NCI-H226 (cell line): ENCODE results near the gene TTLL11.
"Not testable (repeated sequence)": the region's sequence is repeated elsewhere in the genome, so short reads cannot be mapped to it uniquely, and the experiment has no call there.

ENCODE experiments used
- DNase-seq: peaks from one replicate; pipeline ENCODE4 v3.0.0-alpha.2; 2015

The TTLL11 gene

DNA sequence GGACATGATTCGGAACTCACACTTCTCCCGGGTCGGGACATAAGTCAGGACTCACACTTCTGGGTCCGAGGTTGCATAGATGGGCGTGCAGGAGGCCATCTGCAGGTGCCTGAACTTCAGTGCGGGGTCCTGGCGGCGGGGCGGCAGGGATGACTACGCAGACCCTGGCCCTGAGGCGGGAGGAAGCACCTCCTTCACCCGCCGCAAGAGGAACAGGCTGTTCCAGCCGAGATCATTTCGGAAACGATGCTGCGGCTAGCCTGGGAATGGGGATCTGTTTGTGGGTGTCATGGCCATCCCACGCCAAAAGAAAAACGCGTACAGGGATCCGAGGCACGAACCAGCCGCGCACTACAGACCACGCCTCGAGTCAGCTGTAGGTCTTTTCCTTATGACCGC, 196.6 kb downstream of the TTLL11 start:
- no peak for DNase-seq

DNA sequence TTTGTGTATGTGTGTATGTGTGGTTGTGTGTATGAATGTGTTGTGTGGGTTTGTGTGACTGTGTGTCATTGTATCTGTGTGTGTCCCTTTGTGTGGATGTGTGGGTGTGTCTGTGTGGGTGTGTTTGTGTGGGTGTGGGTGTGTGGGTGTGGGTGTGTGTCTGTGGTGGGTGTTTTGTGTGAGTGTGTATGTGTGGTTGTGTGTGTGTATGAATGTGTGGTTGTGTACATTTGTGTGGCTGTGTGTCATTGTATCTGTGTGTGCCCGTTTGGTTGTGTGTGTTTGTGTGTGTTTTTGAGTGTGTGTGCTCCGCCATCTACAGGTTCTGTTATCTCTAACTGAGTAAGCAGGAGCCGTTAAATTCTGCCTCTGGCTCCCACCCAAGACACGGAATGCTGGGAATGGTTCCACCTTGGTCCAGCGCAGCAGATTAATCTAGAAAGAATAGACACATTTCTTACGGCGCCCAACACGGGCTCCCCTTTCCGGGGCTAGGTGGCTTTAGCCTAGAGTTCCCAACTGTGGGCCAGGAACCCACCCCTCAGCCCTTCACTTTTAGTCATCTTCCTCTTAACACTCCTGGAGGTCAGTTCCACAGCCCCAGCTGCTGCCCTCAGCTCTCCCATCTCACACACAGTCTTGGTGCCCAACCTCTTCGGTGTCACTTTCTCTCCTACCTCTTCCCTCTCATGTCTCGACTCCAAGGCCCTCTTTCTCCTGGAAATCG, 197.1 kb downstream of the TTLL11 start:
- DNase-seq = peak; percentile 87

DNA sequence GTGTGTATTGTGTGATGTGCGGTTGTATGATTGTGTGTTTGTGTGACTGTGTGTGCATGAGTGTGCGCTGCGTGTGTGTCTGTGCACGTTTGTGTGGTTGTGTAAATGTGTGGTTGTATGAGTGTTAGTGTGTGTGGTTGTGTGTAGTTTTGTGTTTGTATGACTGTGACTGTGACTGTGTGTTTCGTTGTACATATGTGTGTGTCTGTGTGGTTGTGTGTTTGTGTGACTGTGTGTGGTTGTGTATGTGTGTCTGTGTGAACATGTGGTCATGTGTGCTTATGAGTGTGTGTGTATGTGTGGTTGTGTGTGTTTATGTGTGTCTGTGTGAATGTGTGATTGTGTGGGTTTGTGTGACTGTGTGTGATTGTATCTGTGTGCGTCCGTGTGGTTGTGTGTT, 197.8 kb downstream of the TTLL11 start:
- DNase-seq = no peak

DNA sequence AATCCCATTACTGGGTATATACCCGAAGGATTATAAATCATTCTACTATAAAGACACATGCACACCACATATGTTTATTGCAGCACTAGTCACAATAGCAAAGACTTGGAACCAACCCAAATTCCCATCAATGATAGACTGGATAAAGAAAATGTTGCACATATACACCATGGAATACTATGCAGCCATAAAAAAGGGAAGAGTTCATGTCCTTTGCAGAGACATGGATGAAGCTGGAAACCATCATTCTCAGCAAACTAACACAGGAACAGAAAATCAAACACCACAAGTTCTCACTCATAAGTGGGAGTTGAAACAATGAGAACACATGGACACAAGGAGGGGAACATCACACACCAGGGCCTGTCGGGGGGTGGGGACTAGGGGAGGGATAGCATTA, 198.7 kb downstream of the TTLL11 start:
- not testable (repeated sequence) for DNase-seq

DNA sequence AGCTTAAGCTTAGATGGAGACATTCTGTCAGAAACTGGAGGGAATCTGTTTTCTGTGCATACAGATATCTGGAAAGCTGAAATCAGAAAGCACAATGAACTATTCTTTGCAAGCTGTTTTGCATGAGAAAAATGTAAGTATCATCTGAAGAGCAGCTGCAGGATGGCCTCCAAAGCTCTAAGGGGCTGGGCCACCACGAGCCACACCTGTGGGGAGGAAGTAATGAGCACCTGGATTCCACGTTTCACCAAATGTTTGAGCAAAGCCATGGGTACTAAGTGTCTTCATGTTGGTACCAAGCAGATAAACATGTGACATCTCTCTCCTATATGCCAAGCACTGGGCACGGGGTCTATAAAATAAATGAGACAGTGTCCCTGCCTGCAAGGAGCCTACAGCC, 199.3 kb downstream of the TTLL11 start:
- DNase-seq = no peak

DNA sequence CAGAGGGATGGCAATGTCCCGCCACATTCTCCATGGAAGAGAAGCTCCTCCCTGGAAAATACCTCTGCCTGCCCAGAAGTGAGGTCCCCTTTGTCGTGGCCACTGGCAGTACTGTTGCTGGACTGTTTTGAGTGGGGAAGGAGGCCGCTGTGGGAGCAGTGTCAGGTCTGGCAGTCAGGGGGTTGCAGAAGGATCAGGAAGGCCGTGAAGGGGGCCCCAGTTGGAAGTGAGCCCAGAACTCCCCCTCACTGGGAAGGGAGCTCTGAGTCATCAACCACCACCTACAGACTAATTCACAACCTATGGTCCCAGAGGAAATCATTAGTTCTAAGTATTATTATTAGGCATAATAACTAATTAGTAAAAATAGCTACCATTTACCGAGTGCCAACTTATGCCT, 200.4 kb downstream of the TTLL11 start:
- no peak for DNase-seq

DNA sequence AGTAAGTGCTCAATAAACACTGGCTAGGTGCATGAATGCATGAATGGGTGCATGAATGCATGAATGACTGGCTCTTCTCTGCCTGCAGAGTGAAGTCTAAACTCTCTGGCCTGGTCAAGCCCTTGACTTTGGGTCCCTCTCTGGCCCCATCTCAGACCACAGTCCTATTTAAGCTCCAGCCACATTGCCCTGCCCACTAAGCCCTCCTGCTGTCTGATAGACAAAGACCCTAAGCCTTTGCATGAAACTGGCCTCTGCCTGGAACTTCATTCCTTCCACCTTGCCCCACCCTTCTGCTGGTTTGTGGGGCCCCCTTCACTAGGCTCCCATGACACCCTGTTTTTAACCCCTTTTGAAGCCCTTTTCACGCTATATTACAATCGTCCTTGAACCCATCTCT, 202.4 kb downstream of the TTLL11 start:
- no peak for DNase-seq

DNA sequence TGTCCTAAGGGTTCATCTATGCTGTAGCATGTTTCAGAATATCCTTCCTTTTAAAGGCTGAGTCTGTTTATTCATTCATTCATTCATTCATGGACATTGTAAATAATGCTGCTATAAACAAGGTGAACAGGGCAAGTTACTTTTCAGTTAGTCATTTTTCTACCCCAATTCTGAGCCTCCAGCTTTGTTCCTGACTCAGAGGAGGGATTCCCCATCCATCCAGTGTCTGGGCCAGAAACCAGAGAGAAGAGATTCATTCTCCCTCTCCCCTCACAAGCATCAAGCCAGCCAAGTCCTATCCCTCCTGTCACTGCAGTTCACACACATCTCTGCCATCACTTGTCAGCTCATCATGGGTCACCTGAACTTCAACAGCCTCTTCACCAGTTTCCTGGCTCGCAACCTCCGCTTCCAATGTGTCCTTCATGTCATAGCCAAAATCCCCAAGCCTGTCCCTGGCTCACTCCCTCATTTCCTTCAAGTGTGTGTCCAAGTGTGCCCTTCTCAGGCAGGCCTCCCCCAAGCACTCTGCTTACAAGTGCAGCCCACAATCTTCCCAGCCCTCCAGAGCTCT, 203.0 kb downstream of the TTLL11 start:
- peak; percentile 49 for DNase-seq

DNA sequence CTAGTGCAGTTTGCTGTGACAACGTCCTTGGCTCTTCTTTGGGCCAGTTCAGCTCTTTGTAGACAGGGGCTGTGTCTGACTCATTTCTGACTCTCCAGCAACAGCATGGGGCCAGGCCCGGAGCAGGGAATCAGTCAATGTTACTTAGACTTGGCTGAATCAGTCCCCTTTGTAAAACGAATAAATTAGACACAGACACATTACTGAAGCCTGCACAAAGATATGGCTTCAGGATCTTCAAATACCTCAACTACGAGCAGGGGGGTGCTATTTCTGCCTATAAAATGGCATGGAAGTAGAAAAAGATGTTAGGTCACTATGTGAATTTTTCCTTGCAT, 204.7 kb downstream of the TTLL11 start:
- peak; percentile 37 for DNase-seq

DNA sequence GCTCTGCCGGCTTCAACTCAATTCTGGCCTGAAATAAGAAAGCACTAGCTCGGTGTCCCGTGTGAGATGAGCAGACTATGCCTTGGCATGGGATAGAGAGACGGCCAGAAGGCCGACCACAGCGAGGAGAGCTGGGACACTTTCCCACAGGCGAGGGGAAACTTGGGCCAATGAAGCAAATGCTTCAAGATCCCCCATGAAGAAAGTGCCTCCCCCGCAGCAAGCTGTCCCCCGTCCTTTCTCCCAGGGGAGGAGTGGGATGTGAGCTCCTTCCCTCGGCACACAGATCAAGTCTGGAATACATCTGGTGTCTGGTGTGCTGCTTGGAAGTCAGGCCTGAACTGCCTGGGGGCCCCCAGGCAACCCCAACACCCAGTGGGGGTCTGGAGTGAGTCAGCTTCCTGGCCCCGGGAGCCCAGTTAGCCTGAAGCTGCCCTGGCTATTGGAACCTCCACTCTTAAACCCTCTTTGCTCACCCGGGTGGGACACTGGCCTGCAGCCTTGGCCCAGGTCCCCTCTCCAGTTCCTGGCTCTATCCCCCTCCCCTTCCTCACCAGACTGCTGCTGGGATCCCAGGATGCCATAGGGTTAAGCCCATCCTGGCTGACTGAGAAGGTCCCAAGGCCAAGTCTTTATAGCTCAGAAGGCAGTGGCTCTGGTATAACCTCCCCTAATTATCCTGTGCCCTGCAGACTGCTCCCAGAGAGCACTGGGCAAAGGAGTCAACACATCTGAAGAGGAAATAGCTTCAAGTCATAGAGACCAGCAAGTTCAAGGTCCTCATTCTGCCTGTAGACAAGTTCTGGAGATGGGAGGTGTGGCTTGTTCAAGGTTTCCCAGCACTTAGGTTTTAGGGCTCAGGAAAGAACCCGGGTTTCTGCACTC, 205.3 kb downstream of the TTLL11 start:
- DNase-seq = peak; percentile 37

DNA sequence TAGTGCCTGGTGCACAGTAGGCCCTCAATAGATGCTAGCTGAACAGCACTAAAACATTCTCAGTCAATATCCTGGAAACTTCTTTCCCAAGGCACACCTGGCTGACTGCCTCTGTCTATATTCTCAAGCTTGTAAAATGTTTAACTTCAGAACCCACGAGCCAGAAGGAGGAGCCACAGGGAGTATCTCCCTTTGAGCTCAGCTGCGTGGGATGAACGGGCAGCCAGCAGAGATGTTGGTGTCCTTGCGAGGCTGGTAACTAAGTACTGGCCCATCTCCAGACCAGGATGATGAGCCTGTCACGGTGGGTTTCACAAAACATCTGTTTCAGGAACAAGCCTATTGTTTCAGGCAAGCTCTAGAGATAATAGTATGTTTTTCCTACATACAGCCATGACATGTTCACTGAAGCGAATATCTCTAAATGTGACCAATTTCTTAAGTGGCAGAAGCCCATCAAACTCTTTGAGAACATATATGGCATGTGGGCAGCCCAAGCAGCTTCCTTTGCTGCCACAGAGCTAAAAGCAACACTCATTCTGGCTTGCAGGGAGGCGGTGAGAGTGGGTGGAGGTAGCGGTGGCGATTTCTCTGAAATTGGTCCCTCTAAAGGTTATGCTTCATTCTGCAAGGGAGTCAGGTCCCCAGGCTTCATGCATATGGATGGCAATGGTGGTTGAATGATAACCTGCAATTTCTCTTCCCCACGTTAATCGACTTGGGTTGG, 206.2 kb downstream of the TTLL11 start:
- no peak for DNase-seq

DNA sequence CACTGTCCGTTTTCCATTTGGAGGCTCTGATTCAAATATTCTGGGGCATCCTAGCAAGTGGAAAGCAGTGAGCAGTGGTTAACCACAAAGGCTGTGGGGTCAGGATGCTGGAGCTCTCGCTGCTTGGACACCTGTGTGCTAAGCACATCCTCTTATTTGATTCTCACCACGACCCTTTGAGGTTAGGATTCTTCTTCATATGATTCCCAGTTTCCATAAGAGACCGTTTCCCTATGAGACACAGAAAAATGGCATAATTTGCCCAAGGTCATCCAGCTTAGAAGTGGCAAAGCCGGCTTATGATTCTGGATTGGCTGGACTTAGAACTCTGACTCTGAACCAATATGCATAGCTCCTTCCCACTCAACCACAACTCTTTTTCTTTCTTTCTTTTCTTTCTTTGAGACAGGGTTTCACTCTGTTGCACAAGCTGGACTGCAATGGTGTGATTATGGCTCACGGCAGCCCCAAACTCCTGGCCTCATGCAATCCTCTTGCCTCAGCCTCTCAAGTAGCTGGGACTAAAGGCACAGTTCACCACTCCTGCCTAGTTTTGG, 207.7 kb downstream of the TTLL11 start:
- peak; percentile 35 for DNase-seq

DNA sequence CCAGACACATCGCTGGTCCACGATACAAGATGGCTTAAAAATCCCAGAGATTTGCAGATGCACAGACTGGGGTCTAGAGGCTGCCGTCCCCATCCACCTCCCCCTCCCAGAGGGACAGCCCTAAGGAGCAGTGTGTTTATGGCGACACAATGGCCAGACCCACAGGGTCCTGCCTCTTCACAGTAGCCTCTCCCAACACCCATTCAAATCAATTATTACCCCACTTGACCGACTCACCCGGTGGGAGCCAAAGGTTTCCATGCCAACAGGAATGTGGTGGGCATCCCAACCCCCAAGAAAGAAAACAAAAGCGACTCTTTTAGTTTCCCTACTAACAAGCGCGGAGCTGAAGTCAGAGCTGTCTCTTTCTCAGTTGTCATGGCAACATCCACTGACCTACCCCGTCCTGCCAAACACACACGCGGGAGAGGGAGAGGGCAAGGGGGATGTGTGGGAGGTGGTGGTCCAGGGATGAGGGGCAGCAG, 209.0 kb downstream of the TTLL11 start:
- no peak for DNase-seq

DNA sequence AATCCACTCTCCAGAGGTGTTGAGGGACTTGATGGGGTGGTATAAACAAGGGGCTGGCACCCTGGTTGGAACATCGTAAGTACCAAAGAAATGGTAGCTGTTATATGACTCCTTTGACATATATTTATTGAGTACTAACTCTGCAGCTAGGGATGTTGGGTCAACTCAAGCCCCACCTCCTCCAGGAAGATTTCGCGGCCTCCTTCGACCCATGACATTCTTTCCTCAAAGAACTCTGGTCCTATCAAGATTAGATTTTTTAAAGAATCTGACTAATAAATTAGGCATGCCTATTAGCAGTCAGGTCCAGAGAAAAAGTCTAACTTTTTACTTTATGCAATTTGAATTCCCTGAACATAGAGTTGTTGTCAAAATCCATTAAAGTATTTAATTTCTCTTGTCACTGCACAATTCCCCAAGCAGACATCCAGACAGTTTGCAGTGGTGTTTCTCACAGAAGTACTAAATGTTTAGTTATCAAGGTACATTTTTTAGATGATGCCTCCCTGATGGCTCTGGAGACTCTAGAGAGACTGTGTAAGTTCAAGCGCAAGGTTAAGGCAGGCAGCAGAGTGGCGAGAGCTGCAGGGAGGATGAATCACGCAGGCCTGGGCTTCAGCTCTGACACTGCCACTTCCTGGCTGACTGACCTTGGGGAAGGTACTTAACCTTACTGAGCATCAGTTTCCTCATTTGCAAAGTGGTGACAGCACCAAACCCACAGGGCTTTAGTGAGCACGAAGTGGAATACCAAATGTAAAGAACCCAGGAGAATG, 209.6 kb downstream of the TTLL11 start:
- no peak for DNase-seq

DNA sequence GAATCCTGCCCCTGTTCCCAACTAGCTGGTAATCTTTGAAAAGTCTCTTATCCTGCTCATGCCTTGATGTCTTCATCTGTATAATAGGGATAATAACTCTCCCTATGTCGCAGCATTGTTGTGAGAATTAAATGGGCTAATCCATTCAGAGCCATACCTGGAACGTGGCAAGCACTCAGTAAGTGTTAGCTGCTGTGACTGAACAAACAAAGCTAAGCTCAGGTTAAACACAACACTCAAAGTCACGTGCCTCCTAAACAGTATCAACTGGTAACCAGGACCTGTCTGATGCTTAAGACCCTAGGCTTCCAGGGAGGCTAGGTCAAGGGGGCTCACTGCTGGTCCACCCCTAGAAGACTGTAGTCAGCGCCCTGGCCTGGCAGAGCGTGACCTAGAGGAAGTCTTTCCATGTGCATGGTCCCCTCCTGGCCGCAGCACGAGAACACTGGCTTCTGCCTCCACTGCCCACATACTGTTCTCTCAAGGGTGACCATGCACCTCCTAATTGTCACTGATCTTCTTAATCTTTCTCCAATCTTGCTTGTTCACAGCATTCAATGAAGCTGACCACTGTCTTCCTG, 211.1 kb downstream of the TTLL11 start:
- DNase-seq = no peak

DNA sequence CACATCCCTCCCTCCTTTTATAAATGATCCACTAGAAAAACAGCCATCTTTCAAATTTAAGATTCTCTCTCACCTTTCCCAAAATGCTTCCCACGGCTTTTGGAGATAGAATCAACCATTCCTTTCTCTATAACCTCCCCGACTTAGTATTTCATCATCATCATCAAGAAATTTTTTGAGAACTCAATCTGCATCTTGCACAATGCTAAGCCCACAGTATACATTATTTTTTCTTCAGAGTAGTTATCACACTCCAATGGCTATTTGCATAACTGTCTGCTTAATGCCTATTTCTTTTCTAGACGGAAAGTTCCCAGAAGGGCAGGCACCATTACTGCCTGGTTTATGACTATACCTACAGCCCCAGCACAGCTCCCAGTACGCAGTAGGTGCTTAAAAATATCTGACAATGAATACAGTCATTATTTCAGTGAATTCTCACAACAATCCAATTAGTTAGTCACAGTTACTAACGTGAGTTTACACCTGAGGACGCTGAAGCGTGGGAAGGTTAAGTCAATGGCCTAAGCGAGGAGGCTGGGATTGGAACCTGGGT, 212.7 kb downstream of the TTLL11 start:
- DNase-seq = no peak

DNA sequence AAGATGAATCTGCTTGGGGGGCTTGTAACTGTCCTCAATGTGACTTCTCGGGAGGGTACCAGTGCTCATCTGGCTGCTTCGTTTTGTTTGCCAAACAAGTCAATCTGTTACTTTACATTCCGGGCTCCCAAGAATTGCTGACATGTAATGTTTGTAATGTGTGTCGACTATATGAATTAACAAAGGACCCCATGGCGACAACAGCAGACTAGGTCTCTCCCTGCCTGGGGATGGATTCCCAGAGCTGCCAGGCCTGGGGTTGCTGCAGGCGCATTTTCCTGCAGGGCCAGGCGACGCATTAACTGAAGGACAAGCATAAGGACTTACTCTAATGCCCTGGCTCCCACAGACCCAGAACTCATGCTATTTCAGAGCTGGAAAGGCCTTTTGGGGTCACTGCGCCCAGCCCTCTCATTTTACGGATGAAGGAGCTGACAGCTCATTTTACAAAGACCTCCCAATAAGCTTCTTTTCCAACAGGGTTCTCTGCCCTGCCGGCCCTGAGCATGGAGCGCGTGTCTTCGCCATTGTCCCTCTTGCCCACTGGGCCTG, 214.8 kb downstream of the TTLL11 start:
- DNase-seq = no peak

DNA sequence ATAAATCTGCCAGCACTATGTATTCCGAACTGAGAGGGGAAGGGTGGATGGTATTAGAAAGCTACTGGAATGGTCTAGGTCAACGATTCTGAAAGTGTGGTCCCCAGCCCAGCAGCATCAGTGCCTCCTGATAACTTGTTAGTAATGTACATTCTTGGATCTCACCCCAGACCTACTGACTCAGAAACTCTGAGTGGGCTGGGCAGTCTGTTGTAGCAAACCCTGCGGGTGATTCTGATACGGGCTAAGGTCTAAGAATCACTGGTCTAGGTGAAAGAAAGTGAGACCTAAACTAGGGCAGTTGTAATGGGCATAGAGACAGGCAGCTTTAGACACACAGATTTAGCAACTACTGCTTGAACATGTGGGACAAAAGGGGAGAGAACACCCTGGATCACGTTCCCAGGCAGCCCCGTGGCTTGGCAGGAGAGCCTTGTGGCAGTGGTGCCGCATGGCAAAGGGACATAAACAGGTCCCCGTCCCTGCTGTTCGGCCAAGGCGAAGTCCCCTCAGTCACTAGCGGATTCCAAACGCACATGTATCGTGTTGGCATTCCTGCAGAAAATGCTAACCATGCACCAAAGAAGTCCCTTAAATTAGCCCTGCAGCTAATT, 216.3 kb downstream of the TTLL11 start:
- peak; percentile 85 for DNase-seq

DNA sequence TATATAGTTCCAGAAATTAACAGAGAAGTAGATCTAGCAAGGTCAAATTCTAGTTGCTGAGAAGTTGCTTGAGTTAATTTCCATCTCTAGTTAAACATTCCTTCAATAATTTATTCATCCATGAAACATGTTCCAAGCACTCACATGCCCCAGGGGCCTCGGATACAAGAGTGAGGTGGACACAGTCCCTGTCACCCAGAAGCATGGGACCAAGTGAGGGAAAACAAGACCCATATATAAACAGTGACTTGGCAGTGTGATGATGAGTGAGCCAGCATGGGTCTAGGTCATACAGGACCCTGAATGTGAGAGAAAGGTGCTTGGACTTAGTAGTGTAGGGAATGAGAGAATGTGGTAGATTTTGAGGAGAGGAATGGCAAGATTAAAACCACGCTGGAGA, 216.9 kb downstream of the TTLL11 start:
- no peak for DNase-seq

DNA sequence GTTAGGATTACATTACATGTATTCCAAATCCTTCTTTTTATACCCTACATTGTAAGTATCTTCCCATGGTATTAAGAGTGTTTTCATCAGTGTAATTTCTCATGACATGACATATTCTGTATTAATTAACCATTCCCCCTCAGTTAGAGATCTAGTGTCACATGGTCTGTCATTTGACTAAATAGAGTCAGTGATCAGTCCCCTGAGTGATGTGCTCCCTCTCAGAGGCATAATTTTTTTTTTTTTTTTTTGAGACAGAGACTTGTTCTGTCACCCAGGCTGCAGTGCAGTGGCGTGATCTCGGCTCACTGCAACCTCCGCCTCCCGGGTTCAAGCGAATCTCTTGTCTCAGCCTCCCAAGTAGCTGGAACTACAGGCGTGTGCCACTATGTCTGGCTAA, 218.6 kb downstream of the TTLL11 start:
- no peak for DNase-seq
